Sigmoid colon (tissue), 4 donors: Measurements from ENCODE around the gene MAP4K4.

Experiments used
- CTCF ChIP-seq, 4 experiments: fragments of 450-650 bp in 3 of 4; fragments of 200-600 bp in 1 of 4; IDR thresholded peaks; one replicate each; pipeline ENCODE4 v1.5.1; 2016 to 2019; ENCODE audit warnings: antibody characterized with exemption in 4 of 4, mild to moderate bottlenecking in 3 of 4, moderate library complexity in 2 of 4
- POLR2A ChIP-seq, 2 donors: fragments of 450-650 bp; IDR thresholded peaks; one replicate each; pipeline ENCODE4 v1.6.1; 2016; ENCODE audit warnings: antibody characterized with exemption in 2 of 2, mild to moderate bottlenecking in 2 of 2, moderate library complexity in 2 of 2
- POLR2AphosphoS5 ChIP-seq, 4 donors: sonication (generic); formaldehyde crosslinking; IDR thresholded peaks; one replicate each; pipeline ENCODE4 v1.6.1; 2017; ENCODE audit warnings: antibody characterized with exemption in 4 of 4

GRCh38 chr2:101942851-101943250, 245.3 kb downstream of the MAP4K4 start:
- TF ChIP-seq CTCF (IDR thresholded peaks at IDR 0.05) (no peak), POLR2A (IDR thresholded peaks at IDR 0.05) (no peak), POLR2AphosphoS5 (IDR thresholded peaks at IDR 0.05) (no peak)
